GM10248 (cell line): ENCODE results near the gene SLC16A10.

ENCODE experiments used
- CTCF ChIA-PET: fragments of 300-600 bp; sonication (Branson Sonifier 250); formaldehyde crosslinking; extraction: SDS; loops from one replicate; lab custom pipeline; 2021; ENCODE audit warnings: antibody characterized with exemption; lab: Yijun Ruan, JAX
- POLR2A ChIA-PET: fragments of 350-650 bp; sonication (Branson Sonifier 250); formaldehyde crosslinking; extraction: SDS; loops from one replicate; lab custom pipeline; 2020; ENCODE audit warnings: antibody characterized with exemption; lab: Yijun Ruan, JAX
- DNase-seq: peaks from one replicate; pipeline ENCODE4 v3.0.0; 2012; ENCODE audit errors: extremely low spot score
- TF ChIP-seq, protein P1 (sequence below): IDR thresholded peaks from 2 replicates; pipeline ENCODE4 v1.5.1; 2012; ENCODE audit warnings: mild to moderate bottlenecking, low read depth; ENCODE audit errors: extremely low read depth, missing control alignments, control extremely low read depth

Gene SLC16A10

DNA sequence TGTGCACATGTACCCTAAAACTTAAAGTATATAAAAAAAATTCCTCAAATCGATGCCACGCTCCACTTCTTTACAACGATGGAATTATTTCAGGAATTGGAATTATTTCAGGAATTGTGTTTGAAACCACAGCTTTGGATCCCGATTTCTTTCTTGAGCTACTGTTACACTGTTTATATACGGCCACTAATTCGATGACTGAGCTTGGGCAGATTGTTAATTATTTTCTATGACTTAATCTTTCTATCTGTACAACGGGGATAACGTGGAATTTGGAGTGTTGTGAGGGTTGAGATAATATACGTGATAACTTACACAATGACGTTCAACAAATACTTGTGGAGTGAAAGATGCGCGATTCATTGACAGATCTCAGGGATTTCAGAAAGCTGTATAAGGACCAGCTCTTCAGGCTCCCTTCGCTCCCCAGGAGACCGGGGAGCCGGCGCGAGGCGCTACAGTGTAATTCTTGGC, 171.3 kb downstream of the SLC16A10 start:
- CTCF ChIA-PET = interaction anchor here (0.6 to 2.7 kb wide), 81 partner anchors 9 to 783 kb away, joined by 3 to 63 read pairs (median 4); partner anchors contain the start of genes REV3L and TRAF3IP2
- TF ChIP-seq, protein P1, sequence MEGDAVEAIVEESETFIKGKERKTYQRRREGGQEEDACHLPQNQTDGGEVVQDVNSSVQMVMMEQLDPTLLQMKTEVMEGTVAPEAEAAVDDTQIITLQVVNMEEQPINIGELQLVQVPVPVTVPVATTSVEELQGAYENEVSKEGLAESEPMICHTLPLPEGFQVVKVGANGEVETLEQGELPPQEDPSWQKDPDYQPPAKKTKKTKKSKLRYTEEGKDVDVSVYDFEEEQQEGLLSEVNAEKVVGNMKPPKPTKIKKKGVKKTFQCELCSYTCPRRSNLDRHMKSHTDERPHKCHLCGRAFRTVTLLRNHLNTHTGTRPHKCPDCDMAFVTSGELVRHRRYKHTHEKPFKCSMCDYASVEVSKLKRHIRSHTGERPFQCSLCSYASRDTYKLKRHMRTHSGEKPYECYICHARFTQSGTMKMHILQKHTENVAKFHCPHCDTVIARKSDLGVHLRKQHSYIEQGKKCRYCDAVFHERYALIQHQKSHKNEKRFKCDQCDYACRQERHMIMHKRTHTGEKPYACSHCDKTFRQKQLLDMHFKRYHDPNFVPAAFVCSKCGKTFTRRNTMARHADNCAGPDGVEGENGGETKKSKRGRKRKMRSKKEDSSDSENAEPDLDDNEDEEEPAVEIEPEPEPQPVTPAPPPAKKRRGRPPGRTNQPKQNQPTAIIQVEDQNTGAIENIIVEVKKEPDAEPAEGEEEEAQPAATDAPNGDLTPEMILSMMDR = no peak
- POLR2A ChIA-PET = interaction anchor here (0.7 to 1.7 kb wide), 4 partner anchors 220 to 347 kb away, joined by 3 to 11 read pairs (median 4); partner anchors contain the start of genes REV3L and TRAF3IP2
- no peak for DNase-seq

DNA sequence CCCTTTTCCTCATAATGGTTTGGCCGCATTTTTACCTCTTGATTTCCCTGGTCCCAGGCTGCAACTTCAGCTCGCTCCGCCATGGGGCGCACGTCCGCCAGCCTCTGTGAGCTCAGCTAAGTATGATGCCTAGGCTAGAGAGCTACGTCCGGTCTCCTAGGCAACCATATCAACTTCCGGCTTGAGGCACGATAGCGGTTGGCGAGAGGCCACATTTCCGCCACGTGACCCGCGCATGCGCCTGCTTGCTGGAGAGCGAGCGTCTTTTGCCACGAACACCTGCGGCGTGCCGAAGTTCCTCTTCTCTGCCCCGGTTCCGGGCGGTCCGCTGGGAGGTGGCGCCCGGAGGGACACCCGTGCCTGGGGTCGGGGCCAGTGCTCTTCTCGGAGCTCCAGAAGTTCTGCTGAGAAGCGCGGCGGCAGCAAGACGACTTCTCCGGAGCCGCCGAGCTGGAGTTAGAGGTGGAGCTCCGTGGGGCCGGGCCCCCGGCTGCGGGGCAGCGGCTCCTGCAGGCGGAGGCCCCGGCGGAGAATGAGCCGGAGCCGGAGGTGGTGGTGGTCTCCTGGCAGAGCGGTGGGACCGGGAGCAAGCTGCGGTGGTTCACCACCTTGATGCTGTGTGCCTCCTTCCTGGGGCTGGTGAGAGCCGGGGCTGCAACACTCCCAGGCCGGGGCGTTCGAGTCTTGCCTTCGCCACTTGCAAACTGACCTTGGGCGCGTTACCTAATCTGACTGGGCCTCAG, 172.0 kb downstream of the SLC16A10 start:
- ChIA-PET POLR2A (interaction anchor here (0.7 to 1.7 kb wide), 5 partner anchors 219 to 444 kb away, joined by 3 to 11 read pairs (median 3); partner anchors contain the start of genes CDK19, REV3L and TRAF3IP2), CTCF (interaction anchor here (0.6 to 2.7 kb wide), 81 partner anchors 10 to 783 kb away, joined by 3 to 63 read pairs (median 4); partner anchors contain the start of genes REV3L and TRAF3IP2)
- TF ChIP-seq, protein P1 = peak; percentile 97
- DNase-seq = peak; percentile 99

DNA sequence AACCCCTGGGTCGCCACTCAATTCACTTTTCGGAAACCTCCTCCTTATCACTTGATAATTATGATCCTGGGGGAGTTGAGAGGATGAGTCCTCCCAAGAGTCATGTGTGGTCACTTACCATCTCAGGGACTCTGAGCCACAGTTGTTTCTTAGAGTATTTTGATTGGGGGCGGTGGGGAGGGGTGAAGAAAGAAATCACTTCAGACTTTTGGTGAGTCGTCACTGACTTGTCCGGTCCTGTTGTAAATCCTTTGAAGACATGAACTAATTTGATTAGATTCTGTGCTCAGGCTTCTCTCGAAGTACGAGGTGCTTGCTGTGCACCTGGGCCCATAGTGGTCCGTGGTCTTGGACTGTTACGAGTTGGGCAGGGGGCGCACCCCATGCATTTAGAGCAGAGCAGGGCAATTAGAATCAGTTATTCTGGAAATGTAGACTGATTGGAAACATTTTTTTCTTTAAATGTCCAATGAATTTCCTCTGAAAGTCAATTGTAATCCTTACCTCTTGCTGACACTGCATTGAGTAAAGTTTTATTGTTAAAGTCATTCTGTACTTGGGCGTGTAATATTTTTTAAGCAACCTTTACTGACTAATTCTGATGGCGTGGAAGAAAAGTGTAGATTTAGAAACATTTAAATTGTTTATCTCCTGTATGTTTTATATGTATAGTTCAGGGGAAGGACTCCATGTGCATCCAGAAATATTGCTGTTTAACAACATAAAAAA, 173.4 kb downstream of the SLC16A10 start:
- TF ChIP-seq, protein P1 = no peak
- ChIA-PET CTCF (interaction anchor here (2.7 kb wide), 1 partner anchor 11 kb away, joined by 30 read pairs; no protein-coding TSS in a partner anchor), POLR2A (no interaction called here)
- DNase-seq = no peak

DNA sequence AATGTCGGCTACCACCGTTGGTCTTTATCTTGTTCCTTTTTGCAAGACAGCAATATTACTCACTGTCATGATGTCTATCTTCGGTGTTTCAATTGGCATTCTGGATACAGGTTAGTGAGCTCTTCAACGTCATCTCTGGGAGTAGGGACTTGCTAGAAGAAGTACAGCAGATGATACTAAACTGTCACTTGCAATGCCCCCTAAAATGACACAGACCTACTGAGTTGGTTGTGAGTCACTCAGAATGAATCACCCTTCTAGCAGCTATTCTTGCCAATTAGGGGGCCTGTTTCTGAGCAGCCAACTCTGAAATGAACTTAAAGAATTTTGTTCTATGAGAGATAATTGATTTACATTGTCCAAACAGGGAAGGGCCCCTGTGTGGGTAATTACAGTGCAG, 176.5 kb downstream of the SLC16A10 start:
- ChIA-PET CTCF (no interaction called here), POLR2A (no interaction called here)
- DNase-seq = no peak
- TF ChIP-seq, protein P1 = no peak

DNA sequence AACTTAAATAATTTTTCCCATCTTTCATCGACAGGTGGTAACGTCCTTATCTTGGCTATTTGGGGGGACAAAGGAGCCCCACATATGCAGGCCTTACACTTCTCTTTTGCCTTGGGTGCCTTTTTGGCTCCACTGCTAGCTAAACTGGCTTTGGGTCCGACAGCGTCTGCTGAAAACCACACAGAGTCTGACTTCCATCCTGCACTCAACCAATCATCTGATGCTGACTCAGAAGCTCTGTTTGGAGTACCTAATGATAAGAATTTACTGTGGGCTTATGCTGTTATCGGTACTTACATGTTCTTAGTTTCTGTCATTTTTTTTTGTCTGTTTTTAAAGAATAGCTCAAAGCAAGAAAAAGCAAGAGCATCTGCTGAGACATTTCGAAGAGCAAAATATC, 178.5 kb downstream of the SLC16A10 start:
- ChIA-PET POLR2A (no interaction called here), CTCF (interaction anchor here (1.1 to 1.2 kb wide), 3 partner anchors 22 to 255 kb away, joined by 3 to 5 read pairs (median 3); no protein-coding TSS in a partner anchor)
- no peak for DNase-seq
- TF ChIP-seq, protein P1 = no peak

DNA sequence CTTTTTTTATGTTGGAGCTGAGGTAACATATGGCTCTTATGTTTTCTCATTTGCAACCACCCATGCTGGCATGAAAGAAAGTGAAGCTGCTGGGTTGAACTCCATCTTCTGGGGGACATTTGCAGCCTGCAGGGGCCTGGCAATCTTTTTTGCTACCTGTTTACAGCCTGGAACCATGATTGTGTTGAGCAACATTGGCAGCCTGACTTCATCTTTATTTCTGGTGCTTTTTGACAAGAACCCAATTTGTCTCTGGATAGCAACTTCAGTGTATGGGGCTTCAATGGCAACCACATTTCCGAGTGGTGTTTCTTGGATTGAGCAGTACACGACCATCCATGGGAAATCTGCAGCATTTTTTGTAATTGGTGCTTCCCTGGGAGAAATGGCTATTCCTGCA, 179.0 kb downstream of the SLC16A10 start:
- CTCF ChIA-PET = interaction anchor here (1.1 to 1.2 kb wide), 2 partner anchors 22 to 256 kb away, joined by 3 read pairs; no protein-coding TSS in a partner anchor
- POLR2A ChIA-PET = no interaction called here

More for the DNA sequence above, 179.0 kb downstream of the SLC16A10 start:
- TF ChIP-seq, protein P1 = no peak
- DNase-seq = no peak
